B cell (primary cell): ENCODE measurements around the gene BMP10.

Experiments used
- EZH2 ChIP-seq: IDR thresholded peaks from 2 replicates; pipeline ENCODE4 v1.6.1; 2012; ENCODE audit warnings: borderline replicate concordance, low read depth, mild to moderate bottlenecking, moderate library complexity, low read length; ENCODE audit not compliant: insufficient read depth, poor library complexity, severe bottlenecking
- TF ChIP-seq, protein P1 (sequence below): fragments of 200-600 bp; IDR thresholded peaks from one replicate; pipeline ENCODE4 v1.8.0; 2022; ENCODE audit warnings: antibody characterized with exemption, mild to moderate bottlenecking

DNA sequence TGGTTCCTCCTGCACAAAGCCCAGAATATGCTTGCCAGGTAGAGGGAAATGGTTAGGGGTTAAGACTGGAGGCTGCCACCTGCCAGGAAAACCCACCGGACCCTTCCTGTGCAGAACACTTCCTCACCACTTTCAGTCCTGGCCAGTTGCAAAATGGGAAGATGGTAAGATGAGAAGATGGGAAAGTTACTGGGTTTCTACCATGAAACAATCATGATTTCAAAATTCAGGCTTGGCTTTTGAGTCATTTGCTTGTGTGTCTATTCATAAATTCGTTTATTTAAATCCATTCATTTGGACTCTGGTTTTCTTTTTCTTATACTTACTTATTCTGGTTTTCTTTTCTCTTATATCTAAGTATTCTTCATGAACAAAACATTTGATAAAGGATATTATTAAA is 7.2 kb downstream of the BMP10 start:
- TF ChIP-seq, protein P1, sequence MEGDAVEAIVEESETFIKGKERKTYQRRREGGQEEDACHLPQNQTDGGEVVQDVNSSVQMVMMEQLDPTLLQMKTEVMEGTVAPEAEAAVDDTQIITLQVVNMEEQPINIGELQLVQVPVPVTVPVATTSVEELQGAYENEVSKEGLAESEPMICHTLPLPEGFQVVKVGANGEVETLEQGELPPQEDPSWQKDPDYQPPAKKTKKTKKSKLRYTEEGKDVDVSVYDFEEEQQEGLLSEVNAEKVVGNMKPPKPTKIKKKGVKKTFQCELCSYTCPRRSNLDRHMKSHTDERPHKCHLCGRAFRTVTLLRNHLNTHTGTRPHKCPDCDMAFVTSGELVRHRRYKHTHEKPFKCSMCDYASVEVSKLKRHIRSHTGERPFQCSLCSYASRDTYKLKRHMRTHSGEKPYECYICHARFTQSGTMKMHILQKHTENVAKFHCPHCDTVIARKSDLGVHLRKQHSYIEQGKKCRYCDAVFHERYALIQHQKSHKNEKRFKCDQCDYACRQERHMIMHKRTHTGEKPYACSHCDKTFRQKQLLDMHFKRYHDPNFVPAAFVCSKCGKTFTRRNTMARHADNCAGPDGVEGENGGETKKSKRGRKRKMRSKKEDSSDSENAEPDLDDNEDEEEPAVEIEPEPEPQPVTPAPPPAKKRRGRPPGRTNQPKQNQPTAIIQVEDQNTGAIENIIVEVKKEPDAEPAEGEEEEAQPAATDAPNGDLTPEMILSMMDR: no peak
- TF ChIP-seq EZH2: no peak
